Erythroblast (primary cell): ENCODE data around the gene CXCL9.

Experiments
- GATA1 ChIP-seq: IDR thresholded peaks from 2 replicates; pipeline ENCODE4 v1.6.1; 2011; ENCODE audit warnings: low read depth, mild to moderate bottlenecking, control low read depth, low read length, moderate library complexity
- POLR2A ChIP-seq: IDR thresholded peaks from 2 replicates; pipeline ENCODE4 v1.6.1; 2011; ENCODE audit warnings: mild to moderate bottlenecking, low read length

DNA sequence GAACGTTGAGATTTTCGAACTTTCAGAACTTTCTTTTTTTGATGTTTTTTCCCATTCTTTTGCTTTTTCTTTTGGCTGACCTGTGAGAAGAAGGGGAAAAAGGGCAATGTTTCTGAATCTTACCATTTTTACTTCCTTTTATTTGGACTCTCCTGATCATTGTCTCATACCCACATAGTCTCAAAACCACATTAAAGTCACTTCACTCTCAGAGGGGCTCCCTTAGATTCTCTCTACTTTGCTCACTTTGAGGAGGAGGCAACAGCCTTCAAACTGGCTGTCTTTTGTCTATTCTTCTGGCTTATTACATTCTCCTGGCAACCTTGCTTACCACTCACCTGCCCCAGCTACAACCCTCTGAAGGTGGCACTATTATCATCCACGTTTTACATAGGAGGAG lies 3.7 kb downstream of the CXCL9 start:
- TF ChIP-seq POLR2A: no peak
- TF ChIP-seq GATA1: no peak
